Raji (cell line): ENCODE results near the gene RGPD3.
"Not testable (repeated sequence)": the region's sequence is repeated elsewhere in the genome, so short reads cannot be mapped to it uniquely, and the experiment has no call there.

Source experiments
- POLR2A ChIP-seq: IDR thresholded peaks from 2 replicates; pipeline ENCODE4 v1.6.1; 2011; ENCODE audit warnings: low read depth, low read length, control low read depth; ENCODE audit not compliant: insufficient read depth

The RGPD3 gene

GRCh38 chr2:106468107-106468506 is at the start of gene RGPD3:
Gene RGPD3 (minus strand): TSS chr2:106468413. CDS start chr2:106468288, 125 bp downstream.
- TF ChIP-seq POLR2A = not testable (repeated sequence)

- no peak for TF ChIP-seq POLR2A
These were observed 49.1 kb upstream of the RGPD3 start for GRCh38 chr2:106517329-106517728.

GRCh38 chr2:106516864-106517263 is 48.7 kb upstream of the RGPD3 start:
- TF ChIP-seq POLR2A = no peak

GRCh38 chr2:106516436-106516835 is 48.2 kb upstream of the RGPD3 start:
- no peak for TF ChIP-seq POLR2A

- not testable (repeated sequence) for TF ChIP-seq POLR2A
These were observed 18.6 kb upstream of the RGPD3 start, which contains the start of gene CD8B2 for GRCh38 chr2:106486551-106487385. Gene CD8B2 (plus strand): TSS chr2:106487364. CDS start chr2:106487427, 63 bp downstream.

GRCh38 chr2:106366204-106366885 is 101.9 kb downstream of the RGPD3 start:
- no peak for TF ChIP-seq POLR2A

GRCh38 chr2:106363791-106364190 is 104.4 kb downstream of the RGPD3 start:
- no peak for TF ChIP-seq POLR2A

GRCh38 chr2:106362789-106363188 is 105.4 kb downstream of the RGPD3 start:
- TF ChIP-seq POLR2A = no peak

- no peak for TF ChIP-seq POLR2A
These were observed 108.7 kb downstream of the RGPD3 start for GRCh38 chr2:106359512-106359911.

GRCh38 chr2:106358521-106358920 is 109.7 kb downstream of the RGPD3 start:
- no peak for TF ChIP-seq POLR2A

GRCh38 chr2:106358081-106358480 is 110.1 kb downstream of the RGPD3 start:
- no peak for TF ChIP-seq POLR2A

GRCh38 chr2:106356291-106356690 is 111.9 kb downstream of the RGPD3 start:
- TF ChIP-seq POLR2A = no peak

GRCh38 chr2:106353676-106354075 is 114.5 kb downstream of the RGPD3 start:
- no peak for TF ChIP-seq POLR2A

- no peak for TF ChIP-seq POLR2A
These were observed 117.2 kb downstream of the RGPD3 start for GRCh38 chr2:106350980-106351379.

GRCh38 chr2:106344302-106344701 is 123.9 kb downstream of the RGPD3 start:
- TF ChIP-seq POLR2A = no peak

- no peak for TF ChIP-seq POLR2A
These were observed 124.9 kb downstream of the RGPD3 start for GRCh38 chr2:106343274-106343673.
